SKM-1 (cell line): ENCODE results near the gene AATK.

Experiments used
- DNase-seq: peaks from one replicate; lab custom pipeline; 2025; ENCODE audit not compliant: unreplicated experiment; lab: John Stamatoyannopoulos, UW

AATK gene

GRCh38 chr17:81166033-81166492 is at the start of gene AATK:
Gene AATK, minus strand, starts transcription at chr17:81166221. Its CDS starts 229 bp downstream, at chr17:81165992.
- no peak for DNase-seq

DNA sequence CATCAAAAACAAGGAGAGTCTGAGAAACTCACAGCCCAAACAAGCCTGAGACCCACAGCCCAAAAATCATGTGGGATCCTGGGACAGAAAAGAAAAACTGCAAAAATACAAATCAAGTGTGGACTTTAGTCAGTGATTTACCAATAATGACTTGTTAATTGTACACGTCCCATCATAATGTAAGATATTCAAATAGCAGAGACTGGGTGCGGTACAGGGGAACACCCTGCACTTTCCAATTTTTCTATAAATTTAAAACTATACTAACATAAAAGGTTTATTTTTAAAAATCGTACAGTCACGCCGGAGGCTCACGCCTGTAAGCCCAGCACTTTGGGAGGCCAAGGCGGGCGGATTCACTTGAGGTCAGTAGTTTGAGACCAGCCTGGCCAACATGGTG is 48.0 kb upstream of the AATK start:
- DNase-seq = no peak

DNA sequence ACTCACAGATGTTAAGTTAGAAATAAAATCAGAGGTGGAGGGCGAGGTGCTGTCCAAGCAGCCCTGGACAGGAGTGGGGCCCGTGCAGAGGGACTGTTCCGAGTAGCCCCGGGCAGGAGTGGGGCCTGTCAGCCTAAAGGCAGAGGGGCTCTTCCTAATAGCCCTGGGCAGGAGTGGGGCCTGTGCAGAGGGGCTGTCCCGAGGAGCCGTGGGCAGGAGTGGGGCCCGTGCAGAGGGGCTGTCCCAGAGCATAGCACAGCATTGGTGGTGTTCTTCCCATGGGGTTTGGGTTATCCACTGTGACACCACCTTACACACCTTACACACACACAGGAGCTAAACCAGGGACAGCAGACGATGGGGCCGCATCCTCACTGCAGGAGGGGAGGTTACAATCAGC is 46.3 kb upstream of the AATK start:
- DNase-seq = no peak

DNA sequence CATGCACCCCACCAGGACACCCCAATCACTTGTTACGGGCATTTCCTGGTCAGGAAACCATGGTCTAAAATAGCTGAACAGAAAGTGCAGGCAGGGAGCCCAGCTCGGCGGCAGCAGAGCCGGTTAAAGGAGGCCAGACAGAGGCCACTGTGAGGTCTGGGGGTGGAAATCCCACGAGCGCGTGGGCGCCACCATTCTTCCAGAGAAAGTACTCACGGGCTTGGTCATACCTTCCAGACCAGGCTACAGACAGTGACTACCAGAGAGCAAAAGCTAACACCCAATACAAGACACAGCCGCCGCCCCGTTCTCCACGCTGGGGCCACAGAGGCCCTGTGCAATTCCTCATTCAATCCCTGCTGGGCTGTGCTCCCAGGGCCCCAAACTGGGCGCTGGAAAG is 44.8 kb upstream of the AATK start:
- no peak for DNase-seq

- no peak for DNase-seq
These were observed 44.4 kb upstream of the AATK start for GRCh38 chr17:81210466-81210865.

GRCh38 chr17:81209141-81209540 is 43.1 kb upstream of the AATK start:
- DNase-seq = no peak

DNA sequence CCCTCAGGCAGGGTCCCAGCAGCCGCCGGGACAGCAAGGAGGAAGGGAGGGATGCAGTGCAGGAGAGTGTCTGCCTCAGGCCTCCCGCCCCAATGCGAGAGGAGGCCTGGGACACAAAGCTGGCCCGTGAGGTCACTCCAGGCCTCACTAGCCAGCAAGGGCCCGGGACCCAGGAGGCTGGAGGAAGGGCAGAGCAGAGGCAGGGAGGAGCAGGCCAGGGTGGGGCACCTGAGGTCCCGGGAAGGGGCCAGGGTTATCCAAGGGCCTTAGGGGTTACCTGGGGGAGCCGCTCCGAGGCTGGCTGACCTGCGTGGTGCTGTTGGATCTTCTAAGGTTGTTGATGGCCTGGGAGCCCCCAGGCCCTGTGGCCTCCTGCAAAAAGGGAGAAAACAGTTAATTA is 42.6 kb upstream of the AATK start:
- DNase-seq = no peak

DNA sequence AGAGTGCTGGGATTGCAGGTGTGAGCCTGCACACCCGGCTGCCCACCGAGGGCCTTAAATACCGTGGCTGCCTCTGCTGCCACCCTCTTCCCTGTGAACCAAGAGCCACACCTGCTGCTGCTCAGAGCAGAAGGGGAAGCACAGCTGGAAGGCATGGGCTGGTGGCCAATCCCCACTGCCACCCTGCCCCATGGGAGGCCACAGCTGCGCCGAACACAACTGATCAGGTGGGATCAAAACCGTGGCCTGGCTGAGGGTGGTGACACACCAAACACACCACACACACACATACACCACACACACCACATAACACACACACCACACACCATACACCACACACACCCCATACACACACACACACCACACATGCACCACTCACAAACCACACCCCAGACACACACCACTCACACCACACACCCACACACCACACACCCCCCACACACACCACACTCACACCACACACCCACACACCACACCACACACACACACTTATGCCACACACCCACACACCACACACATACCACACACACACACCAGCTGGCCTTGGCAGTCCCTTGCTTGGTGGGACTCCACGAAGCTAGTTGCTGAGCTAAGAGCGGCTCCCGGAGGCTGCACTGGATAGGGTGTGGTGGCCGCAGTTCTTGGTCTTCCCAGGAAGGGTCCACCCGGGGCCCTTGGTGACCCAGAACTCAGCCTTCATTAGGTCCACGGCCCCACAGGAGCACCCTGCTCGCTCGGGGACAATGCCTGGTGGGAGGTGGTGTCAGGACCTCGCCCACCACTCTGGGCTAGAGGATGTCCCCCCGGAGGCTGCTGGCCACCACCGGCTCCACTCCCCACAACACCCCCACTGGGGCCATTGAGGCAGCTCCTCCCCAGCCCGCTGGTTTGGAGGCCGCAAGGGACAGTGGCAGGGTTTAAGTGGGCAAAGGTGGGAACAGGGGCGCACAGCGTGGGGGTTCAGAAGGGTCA is 41.9 kb upstream of the AATK start:
- no peak for DNase-seq

GRCh38 chr17:81206657-81207056 is 40.6 kb upstream of the AATK start:
- DNase-seq = no peak

GRCh38 chr17:81206166-81206565 is 40.1 kb upstream of the AATK start:
- DNase-seq = no peak

DNA sequence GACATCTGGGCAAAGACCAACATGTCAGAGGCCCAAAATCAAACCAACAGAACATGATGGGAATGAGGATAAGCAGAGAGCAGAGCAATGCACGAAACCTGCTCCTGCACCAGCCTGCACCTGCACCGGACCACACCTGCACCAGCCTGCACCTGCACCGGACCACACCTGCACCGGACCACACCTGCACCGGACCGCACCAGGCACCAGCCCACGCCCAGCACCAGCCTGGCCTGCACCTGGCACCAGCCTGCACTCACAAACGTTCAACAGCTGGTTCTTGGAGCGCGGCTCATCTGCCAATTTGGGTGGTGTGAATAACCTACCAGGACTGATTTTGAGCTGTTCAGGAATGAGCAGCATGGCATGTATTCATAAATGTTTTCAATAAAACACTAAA is 38.6 kb upstream of the AATK start:
- no peak for DNase-seq

- no peak for DNase-seq
These were observed 37.1 kb upstream of the AATK start for GRCh38 chr17:81203136-81203535.

DNA sequence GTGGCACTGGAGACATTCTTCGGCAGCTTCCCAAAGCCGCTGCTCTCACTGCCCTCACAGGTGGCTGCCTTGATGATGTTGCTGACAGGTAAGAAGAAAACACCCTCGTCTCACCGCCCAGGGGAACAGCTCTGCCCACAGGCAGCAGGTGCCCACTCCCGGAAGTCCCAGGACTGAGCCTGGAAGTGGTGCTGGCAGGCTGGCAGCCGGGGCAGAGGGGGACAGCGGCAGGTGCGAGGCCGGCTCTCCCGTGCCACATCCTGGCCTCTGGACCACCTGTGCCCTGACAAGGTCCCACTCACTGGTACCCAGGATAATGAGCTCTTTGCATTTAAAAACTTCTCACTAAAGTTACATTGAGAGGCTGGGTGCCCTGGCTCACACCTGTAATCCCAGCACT is 36.3 kb upstream of the AATK start:
- DNase-seq = no peak

DNA sequence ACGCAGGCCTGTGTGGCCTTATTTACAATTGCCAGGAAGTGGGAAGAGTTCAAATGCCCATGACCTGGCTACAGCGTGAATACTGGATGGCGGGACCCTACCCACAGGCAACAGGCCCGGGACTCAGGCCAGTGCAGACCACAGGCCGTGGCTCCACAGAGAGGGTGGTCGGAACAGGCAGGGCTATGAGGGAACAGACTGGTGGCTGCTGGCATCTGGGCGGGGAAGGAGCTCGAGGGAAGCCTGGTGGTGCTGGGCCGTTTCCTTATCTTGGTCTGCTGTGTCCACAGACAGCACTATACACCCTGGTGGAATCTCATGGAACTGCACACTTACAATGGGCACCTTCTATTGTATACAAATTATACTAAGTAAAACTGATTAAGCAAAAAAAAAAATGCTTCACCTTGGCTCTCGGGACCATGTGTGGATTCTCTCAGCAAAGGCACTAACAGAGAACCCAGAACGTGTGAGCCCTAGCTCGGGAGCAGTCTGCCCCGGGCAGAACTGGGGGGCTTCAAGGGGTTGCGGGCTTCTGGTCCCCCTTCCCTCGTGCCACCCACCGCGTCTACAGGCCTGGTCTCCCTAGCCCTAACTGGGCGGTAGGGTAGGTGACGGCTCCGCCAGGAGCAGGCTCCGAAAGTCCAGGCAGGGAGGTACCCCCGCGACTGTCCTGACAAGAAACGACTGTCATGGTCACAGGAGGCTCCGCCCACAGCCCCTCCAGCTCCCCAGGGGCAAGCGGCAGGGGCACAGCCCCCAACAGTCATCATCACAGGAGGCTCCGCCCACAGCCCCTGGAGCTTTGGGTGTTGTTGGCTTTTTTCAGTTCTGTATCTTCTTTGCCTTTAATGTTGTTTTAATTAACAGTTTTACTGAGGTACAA is 34.9 kb upstream of the AATK start:
- DNase-seq = peak; percentile 40

GRCh38 chr17:81200201-81200600 is 34.2 kb upstream of the AATK start:
- DNase-seq = no peak

- no peak for DNase-seq
These were observed 33.4 kb upstream of the AATK start for GRCh38 chr17:81199482-81199830.

DNA sequence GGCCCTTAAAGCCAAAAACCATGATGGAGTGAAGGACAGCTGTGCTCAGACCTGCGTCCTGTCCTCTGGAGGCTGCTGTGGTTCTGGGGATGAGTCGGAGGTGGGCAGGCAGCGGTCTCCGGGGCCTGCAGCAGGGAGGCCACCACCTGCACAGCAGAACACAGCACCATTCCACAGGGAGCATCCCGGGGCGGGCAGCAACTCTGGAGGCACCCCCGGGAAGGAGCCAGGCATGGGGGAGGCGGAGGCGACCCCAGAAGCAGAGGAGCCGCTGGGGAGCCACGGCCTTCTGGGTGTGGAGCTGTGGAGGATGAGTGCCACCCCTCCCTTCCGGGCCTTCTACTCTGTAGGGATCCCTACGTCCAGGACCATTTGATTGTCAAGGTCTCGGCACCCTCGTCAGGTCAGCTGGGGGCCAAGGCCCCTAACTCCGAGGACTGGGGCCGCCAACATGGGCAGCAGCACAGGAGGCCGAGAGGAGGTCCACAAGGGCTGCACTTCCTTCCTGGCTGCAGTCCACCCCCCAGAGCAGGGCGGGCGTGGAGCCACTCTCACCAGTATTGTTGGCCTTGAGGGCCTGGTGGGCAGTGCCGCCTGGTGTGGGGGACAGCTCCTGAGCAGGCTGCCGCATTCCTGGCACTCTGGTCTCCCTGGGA is 32.9 kb upstream of the AATK start:
- DNase-seq = no peak

DNA sequence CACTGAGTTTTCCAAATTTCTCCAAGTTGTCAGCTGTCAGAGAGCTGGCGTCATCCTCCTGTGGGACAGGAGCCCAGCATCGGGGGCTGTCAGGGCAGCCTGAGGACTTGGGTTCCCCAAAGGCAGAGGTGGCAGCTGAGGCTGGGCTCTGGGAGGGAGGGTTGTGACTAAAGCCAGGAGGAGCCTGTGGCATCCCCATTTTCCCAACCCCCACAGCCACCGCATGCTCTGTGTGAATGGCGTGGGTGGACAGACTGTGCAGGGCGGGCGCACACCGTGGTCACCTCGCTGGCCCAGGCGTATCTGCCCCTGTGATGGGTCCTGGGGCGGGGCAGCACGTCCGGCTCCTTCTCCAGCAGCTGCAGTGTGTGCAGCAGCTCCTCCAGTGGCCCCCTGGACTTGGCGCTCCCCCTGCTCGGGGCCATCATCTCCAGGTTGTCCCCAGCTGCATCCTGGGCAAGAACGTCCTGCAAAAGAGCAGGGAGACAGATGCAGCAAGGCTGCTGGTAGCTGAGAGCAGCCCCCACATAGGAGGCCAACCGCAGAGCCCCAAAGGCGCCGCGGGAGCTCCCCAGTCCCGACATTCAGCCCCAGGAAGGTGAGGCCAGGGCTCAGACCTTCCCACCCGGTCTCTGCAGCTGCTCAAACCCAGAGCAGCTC is 31.9 kb upstream of the AATK start:
- no peak for DNase-seq

DNA sequence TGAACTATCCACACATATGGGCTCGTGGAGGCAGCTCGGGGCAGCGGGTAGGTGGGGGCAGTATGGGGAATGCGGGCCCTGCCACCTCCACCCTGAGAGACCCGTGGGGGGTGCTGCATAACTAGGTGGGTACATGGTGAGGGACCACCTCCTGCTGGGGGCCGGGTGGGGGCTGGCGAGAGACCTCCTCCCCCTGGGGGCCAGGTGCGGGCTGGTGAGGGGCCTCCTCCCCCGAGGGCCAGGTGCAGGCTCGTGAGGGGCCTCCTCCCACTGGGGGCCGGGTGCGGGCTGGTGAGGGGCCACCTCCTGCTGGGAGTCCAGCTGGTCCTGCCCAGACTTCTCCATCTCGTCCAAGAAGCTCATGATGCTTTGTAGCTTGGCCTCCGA is 31.4 kb upstream of the AATK start:
- DNase-seq = no peak

GRCh38 chr17:81196505-81197408 is 30.7 kb upstream of the AATK start:
- no peak for DNase-seq
